Measurements from ENCODE around the gene OTOS. TPM values are rescaled to one million over a fixed set of nuclear protein-coding genes. Genes with fewer than 3 reads are reported as not detected.
A peak's percentile ranks its signal among the peaks of the same experiment; 100 is the strongest.

The OTOS gene
- total RNA-seq, 2 experiments from 2014 or later = not detected

DNA sequence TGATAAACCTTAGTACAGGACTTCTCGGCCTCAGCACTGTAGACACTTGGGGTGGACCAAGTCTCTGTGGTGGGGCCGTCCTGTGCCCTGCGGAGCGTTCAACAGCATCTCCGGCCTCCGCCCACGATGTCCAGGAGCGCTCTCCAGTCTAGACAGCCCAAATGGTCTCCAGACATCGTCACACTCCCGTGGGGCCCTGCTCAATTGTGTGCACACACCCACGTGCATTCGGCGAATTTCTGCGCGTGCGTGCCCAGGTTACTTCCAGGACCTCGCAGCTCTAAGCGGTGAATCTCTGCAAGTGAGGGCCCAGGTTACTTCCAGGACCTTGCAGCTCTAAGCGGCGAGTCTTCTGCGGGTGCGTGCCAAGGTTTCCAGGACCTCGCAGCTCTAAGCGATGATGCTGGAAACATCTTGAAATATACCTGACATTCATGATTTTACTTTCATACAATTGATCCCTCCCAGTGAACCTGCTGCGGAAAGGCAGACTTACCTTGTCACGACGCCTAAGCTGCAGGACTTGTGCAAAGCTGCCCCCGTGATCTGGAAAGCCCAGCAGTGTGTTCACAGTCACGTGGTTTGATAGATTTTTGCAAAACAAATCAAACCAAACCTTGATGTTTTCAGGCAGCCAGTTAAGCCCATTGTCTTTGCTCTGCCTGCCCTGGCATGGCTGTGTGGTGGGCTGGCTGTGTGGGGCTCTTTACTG is 16.1 kb upstream of the OTOS start:
- Mint-ChIP-seq H3K4me3 (no peak overlapping the region), H3K9me3 (ENCODE audit: insufficient read depth) (no peaks in the 10 kb centered on the region), H3K27me3 (ENCODE audit: low read depth) (no peaks in the 10 kb centered on the region), H3K27ac (no peak overlapping the region), H3K36me3 (ENCODE audit: low read depth) (no peaks in the 10 kb centered on the region), H3K4me1 (ENCODE audit: low read depth) (no peaks in the 10 kb centered on the region)
- CTCF ChIA-PET = interaction anchor here (0.7 kb wide), 1 partner anchor 18 kb away, joined by 3 read pairs; no protein-coding TSS in a partner anchor
- DNase-seq (no peak), ATAC-seq (no peak)
- POLR2A ChIA-PET = no interaction called here

DNA sequence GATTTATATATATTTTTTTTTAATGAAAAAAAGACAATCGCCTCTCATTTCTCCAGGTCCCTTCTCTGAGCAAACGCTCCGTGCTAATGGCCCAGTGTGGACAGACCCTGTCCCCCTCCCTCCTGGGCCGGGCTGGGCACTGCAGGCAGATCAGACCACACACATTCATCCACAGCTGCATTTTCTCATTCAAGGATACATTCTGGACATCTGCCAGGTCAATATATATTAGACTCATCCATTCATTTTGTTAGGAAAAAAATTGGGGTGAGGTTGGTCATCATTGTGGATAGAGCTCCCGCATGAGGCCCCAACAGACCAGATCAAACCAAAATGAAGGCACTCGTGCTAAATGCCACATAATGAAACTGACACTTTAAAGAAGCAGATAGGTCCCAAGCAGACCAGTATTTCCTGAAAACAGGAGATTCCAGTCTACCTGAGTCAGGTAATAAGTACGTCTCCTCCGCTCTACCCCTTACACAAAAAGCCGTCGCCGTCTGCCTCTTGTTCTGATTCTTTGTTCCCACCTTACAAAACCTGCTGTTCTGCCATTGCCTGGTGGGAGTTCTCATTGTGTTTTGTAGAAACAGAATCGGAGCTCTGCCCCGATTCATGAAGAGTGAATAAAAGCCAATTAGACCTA is 15.4 kb upstream of the OTOS start:
- no peaks in the 10 kb centered on the region for H3K4me1 Mint-ChIP-seq (ENCODE audit: low read depth)
- POLR2A ChIA-PET = no interaction called here
- no peaks in the 10 kb centered on the region for H3K27me3 Mint-ChIP-seq (ENCODE audit: low read depth)
- H3K4me3 Mint-ChIP-seq = no peak overlapping the region
- CTCF ChIA-PET = no interaction called here
- no peak overlapping the region for H3K27ac Mint-ChIP-seq
- no peaks in the 10 kb centered on the region for H3K9me3 Mint-ChIP-seq (ENCODE audit: insufficient read depth)
- no peaks in the 10 kb centered on the region for H3K36me3 Mint-ChIP-seq (ENCODE audit: low read depth)
- no peak for DNase-seq
- no peak for ATAC-seq

DNA sequence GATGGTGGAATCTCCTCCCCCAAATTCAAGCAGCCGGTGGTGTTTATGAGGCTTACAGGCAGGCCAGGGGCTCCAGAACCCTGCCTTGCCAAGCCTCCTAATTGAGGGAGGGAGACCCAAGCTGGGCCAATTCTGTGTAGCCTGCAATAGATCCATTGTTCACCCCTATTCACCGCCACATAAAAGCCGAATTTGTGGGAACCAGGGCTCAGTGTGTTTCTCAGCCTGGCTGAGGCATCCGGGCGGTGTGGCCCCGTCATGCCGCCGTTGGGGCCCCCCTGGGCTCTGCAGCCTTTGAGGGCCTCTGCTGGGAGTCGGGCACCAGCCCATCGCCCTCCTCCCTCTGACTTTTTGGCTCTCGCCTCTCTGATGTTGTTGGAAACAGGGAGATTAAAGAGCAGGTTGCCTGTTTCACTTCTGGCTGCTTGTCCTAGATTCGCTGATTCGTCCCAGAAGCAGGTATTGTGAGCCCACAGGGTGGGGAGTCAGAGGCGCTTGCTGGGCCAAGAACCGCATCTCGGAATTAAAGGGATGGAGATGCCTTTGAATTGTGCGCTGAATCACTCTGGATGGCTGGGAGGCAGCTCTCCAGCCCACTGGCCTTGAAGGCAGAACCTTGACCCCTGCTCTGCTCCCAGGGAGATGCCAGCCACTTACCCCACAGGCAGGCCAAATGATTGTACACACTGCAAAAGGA is 14.7 kb upstream of the OTOS start:
- POLR2A ChIA-PET = no interaction called here
- no peaks in the 10 kb centered on the region for H3K36me3 Mint-ChIP-seq (ENCODE audit: low read depth)
- no peak overlapping the region for H3K27ac Mint-ChIP-seq
- CTCF ChIA-PET = no interaction called here
- H3K4me1 Mint-ChIP-seq (ENCODE audit: low read depth) = no peaks in the 10 kb centered on the region
- no peak for ATAC-seq
- H3K4me3 Mint-ChIP-seq = no peak overlapping the region
- no peaks in the 10 kb centered on the region for H3K27me3 Mint-ChIP-seq (ENCODE audit: low read depth)
- no peaks in the 10 kb centered on the region for H3K9me3 Mint-ChIP-seq (ENCODE audit: insufficient read depth)
- no peak for DNase-seq

DNA sequence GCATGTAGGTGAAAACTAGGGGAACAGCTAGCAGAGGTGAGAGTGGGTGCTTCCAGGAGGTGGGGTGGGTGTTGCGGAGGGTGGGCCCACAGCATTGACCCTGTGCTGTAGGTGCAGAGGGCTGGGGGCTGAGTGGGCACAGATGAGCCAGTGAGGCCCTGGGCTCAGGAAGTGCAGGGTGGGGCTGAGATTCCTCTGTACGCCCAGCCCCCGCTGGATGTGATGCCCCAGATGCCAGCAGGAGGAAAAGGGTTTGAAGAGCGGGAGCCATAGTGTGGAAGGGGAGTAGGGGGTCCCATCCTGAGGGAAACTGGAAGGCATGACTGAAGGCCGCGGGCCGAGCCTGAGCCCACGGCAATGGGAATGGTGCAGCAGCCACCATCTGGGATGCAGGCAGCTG is 14.1 kb upstream of the OTOS start:
- Mint-ChIP-seq H3K36me3 (ENCODE audit: low read depth) (no peaks in the 10 kb centered on the region), H3K27ac (no peak overlapping the region), H3K27me3 (ENCODE audit: low read depth) (no peaks in the 10 kb centered on the region), H3K4me1 (ENCODE audit: low read depth) (no peaks in the 10 kb centered on the region), H3K9me3 (ENCODE audit: insufficient read depth) (no peaks in the 10 kb centered on the region), H3K4me3 (no peak overlapping the region)
- ChIA-PET POLR2A (no interaction called here), CTCF (no interaction called here)
- no peak for ATAC-seq
- no peak for DNase-seq

DNA sequence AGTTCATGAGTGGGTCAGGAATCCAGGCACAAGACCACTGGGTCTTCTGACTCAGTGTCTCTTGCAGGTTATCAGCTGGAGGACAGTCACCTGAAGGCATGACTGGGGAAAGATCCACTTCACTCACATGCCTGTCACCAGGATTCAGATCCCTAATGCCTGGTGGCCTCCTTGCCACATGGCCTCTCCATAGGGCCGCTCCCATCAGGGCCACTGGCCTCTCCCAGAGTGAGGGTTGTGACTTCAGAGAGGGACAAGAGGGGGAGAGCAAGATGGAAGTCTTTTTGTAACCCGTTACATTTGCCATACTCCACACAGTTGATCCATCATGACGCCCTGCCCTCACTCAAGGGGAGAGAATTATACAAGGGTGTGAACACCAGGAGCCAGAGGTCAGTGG is 13.0 kb upstream of the OTOS start:
- no peaks in the 10 kb centered on the region for H3K9me3 Mint-ChIP-seq (ENCODE audit: insufficient read depth)

DNA sequence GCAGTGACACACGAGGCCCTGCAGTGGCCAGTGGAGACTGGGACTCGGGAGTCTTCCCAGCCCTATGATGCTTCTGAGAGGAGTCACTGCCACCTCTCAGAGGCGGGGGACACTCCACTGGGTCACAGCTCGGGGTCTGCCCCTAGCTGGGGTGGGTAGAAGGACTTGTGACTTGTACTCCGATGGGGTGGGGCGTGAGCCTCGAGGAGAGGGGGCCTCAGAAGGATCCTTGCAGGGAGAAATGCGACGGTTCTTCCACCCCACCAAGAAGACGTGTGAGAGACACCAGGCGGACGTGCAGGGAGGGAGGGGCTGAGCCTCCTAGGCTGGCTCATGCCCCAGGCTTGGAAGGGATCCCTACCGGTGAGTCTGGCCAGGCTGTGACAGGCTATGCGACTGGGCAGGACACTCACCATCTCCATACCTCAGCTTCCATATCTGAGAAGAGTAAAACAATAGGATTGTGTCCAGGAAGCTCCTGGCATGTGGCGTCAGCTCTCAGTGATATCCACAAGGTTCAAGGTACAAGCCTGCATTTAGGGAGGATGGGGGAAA is 11.1 kb upstream of the OTOS start:
- no peak overlapping the region for H3K4me3 Mint-ChIP-seq
- no peaks in the 10 kb centered on the region for H3K4me1 Mint-ChIP-seq (ENCODE audit: low read depth)
- POLR2A ChIA-PET = no interaction called here
- DNase-seq (no peak), ATAC-seq (no peak)
- no peaks in the 10 kb centered on the region for H3K9me3 Mint-ChIP-seq (ENCODE audit: insufficient read depth)
- H3K27me3 Mint-ChIP-seq (ENCODE audit: low read depth) = no peaks in the 10 kb centered on the region
- CTCF ChIA-PET = interaction anchor here (0.6 to 1.1 kb wide), 2 partner anchors 88 to 1559 kb away, joined by 3 read pairs; no protein-coding TSS in a partner anchor
- no peak overlapping the region for H3K27ac Mint-ChIP-seq
- H3K36me3 Mint-ChIP-seq (ENCODE audit: low read depth) = no peaks in the 10 kb centered on the region

More for the DNA sequence above, 13.0 kb upstream of the OTOS start:
- Mint-ChIP-seq H3K4me1 (ENCODE audit: low read depth) (no peaks in the 10 kb centered on the region), H3K27me3 (ENCODE audit: low read depth) (no peaks in the 10 kb centered on the region), H3K36me3 (ENCODE audit: low read depth) (no peaks in the 10 kb centered on the region), H3K4me3 (no peak overlapping the region), H3K27ac (no peak overlapping the region)
- DNase-seq (no peak), ATAC-seq (no peak)
- POLR2A ChIA-PET = no interaction called here
- CTCF ChIA-PET = interaction anchor here (1.0 kb wide), 1 partner anchor 92 kb away, joined by 3 read pairs; no protein-coding TSS in a partner anchor

DNA sequence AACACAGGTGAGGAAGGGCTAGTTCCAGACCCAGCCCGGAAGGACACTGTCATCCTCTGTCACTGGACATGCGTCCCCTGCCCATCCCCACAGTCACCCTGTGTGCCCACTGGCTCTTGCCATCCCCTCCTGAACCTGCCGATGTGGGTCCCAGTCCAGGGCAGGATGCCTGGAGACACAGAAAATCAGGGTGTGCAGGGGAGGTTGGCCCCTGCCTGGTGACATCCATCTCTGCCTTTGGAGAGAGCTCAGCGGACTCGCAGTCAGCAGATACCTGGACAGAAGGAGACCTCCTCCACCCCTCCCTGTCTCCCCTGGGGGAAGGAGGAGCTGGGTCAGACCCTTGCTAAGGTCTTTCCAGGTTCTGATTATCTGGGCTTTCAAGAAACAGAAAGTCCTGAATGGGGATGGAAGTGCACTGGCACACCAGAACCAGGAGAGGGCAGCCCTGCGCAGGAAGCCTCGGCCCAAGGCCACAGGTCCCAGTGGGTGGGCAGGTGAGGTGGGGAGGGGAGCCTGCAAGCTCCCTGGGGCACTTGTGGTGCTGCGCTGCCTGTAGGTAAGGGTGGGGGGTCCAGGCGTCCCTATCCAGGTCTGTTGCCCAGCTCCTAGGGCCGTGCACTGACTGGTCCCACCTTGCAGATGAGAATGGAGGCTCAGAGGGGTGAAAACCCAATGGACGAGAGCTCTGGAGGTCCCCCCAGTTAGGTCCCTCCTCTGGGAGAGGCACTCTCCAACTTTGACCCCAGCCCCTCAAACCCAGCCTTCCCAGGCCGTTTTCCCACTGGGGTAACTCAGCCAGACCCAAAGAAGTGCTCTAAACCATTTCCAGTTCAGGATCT is 9.7 kb upstream of the OTOS start:
- Mint-ChIP-seq H3K36me3 (ENCODE audit: low read depth) (no peaks in the 10 kb centered on the region), H3K4me1 (ENCODE audit: low read depth) (no peaks in the 10 kb centered on the region), H3K9me3 (ENCODE audit: insufficient read depth) (no peaks in the 10 kb centered on the region), H3K4me3 (no peak overlapping the region), H3K27ac (no peak overlapping the region), H3K27me3 (ENCODE audit: low read depth) (no peaks in the 10 kb centered on the region)
- CTCF ChIA-PET = interaction anchor here (0.9 to 1.3 kb wide), 3 partner anchors 10 to 89 kb away, joined by 4 to 8 read pairs (median 5); no protein-coding TSS in a partner anchor
- DNase-seq = peak; percentile 51
- POLR2A ChIA-PET = interaction anchor here (0.6 kb wide), 1 partner anchor 227 kb away, joined by 3 read pairs; no protein-coding TSS in a partner anchor
- peak; percentile 66 for ATAC-seq

DNA sequence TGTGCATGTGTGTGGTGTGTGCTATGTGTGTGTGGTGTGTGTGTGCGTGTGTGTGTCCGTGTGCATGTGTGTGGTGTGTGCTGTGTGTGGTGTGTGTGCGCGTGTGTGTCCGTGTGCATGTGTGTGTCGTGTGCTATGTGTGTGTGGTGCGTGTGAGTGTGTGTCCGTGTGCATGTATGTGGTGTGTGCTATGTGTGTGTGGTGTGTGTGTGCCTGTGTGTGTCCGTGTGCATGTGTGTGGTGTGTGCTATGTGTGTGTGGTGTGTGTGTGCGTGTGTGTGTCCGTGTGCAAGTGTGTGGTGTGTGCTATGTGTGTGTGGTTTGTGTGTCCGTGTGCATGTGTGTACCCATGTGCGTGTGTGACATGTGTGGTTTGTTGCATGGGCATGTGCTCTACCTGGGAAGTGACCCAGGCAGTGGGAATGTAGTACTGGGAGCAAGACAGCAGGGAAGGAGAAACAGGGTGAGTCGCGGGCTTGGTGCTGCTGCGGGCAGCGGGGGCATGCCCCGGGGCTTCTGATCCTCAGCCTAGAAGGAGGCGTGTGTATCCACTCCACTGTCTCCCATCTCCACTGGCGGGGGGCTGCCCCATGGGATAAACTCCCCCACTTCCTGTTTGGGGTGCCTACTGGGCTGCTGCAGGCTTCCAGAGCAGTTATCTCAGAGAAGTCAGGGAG is 7.6 kb upstream of the OTOS start:
- Mint-ChIP-seq H3K4me1 (ENCODE audit: low read depth) (no peaks in the 10 kb centered on the region), H3K4me3 (no peak overlapping the region), H3K27ac (no peak overlapping the region), H3K9me3 (ENCODE audit: insufficient read depth) (no peaks in the 10 kb centered on the region), H3K36me3 (ENCODE audit: low read depth) (no peaks in the 10 kb centered on the region), H3K27me3 (ENCODE audit: low read depth) (no peaks in the 10 kb centered on the region)
- ATAC-seq (no peak), DNase-seq (no peak)
- ChIA-PET CTCF (no interaction called here), POLR2A (no interaction called here)

DNA sequence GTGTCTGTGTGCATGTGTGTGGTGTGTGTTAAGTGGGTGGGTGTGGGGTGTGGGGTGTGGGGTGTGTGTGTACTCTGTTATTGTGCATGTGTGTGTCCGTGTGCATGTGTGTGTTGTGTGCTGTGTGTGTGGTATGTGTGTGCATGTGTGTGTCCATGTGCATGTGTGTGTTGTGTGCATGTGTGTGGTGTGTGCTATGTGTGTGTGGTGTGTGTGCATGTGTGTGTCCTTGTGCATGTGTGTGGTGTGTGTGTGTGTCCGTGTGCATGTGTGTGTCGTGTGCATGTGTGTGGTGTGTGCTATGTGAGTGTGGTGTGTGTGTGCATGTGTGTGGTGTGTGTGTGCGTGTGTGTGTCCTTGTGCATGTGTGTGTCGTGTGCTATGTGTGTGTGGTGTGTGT is 6.9 kb upstream of the OTOS start:
- Mint-ChIP-seq H3K9me3 (ENCODE audit: insufficient read depth) (no peaks in the 10 kb centered on the region), H3K4me1 (ENCODE audit: low read depth) (no peaks in the 10 kb centered on the region), H3K27me3 (ENCODE audit: low read depth) (no peaks in the 10 kb centered on the region), H3K36me3 (ENCODE audit: low read depth) (no peaks in the 10 kb centered on the region), H3K4me3 (no peak overlapping the region), H3K27ac (no peak overlapping the region)
- no peak for DNase-seq
- no peak for ATAC-seq
- ChIA-PET POLR2A (no interaction called here), CTCF (no interaction called here)

DNA sequence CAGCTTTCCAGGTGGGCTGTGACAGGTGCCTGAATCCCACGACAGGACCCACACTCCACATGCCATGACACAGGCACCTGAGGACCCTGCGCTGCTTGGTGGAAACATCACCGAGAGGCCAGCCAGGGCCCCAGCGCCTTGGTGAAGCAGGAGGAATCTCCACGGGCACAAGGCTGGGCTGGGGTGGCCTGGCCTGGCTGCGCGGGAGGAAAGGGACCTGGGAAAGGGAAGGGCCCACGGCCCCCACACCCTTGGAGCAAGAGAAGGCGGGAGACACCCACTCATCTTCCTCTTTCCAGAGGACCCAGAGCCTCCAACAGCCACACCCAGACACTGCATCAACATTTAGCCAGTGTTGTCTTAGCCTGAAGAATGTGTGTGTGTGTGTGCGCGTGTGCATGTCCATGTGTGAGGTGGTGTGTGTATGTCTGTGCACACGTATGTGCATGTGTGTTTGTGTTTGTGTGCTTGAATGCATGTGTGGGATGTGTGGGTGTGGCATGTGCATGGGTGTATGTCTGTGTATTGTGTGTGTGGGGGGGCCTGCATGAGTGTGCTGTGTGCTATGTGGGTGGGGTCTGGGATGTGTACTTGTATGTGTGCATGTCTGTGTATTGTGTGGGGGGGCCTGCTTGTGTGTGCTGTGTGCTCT is 6.3 kb upstream of the OTOS start:
- Mint-ChIP-seq H3K4me1 (ENCODE audit: low read depth) (no peaks in the 10 kb centered on the region), H3K36me3 (ENCODE audit: low read depth) (no peaks in the 10 kb centered on the region), H3K27me3 (ENCODE audit: low read depth) (no peaks in the 10 kb centered on the region), H3K4me3 (no peak overlapping the region), H3K27ac (no peak overlapping the region), H3K9me3 (ENCODE audit: insufficient read depth) (no peaks in the 10 kb centered on the region)
- DNase-seq = no peak
- no peak for ATAC-seq
- ChIA-PET POLR2A (no interaction called here), CTCF (no interaction called here)

DNA sequence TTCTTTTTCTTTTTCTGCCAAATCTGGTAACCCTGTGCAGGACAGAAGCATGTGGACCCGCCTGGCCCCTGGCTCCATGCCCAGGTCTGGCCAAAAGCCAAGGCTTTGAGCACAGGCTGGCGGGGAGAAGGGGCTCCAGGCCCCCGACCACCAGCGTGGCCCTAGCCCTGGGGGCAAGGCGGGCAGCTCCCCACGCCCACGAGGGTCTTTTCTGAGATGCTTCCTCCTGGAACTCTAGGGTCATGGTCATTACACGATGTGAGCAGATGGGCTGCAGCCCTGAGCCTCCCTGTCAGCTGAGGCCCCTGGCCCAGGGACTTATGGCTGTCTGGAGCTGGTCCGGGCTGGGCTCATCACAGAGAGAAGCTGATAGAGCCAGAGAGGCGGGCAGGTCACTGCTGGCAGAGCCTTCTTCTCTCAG is 5.7 kb upstream of the OTOS start:
- Mint-ChIP-seq H3K27ac (no peak overlapping the region), H3K36me3 (ENCODE audit: low read depth) (no peaks in the 10 kb centered on the region), H3K4me1 (ENCODE audit: low read depth) (no peaks in the 10 kb centered on the region), H3K9me3 (ENCODE audit: insufficient read depth) (no peaks in the 10 kb centered on the region), H3K4me3 (no peak overlapping the region), H3K27me3 (ENCODE audit: low read depth) (no peaks in the 10 kb centered on the region)
- DNase-seq = no peak
- no peak for ATAC-seq
- ChIA-PET POLR2A (no interaction called here), CTCF (interaction anchor here (1.2 to 4.9 kb wide), 2 partner anchors 84 to 87 kb away, joined by 3 to 73 read pairs; no protein-coding TSS in a partner anchor)

All from activated CD8-positive, alpha-beta T cell treated with anti-CD3 and anti-CD28 coated beads, Interleukin-2, amount 10 ng/mL, durations not matched to agents 7 days and 5 days (primary cell).